ENCODE measurements around the gene GABRP. TPM values are rescaled to one million over a fixed set of nuclear protein-coding genes. Genes with fewer than 3 reads are reported as not detected.

The GABRP gene
- total and polyA plus RNA-seq, 12 donors: 0.03 to 0.26 (median 0.13) TPM; not detected in 7

- intact Hi-C loops (cut with DNase I): no loop called here
- H3K27ac ChIP-seq: no peak overlapping the region
- WGBS, 4 donors: 84 to 92% (median 90%) methylated on average over 5 of the region's 5 CpGs
Observed at GRCh38 chr5:170774831-170775230, 8.7 kb upstream of the GABRP start.

GRCh38 chr5:170781946-170782345 is 1.6 kb upstream of the GABRP start:
- H3K27me3 ChIP-seq: no peaks in the 10 kb centered on the region
- no peaks in the 10 kb centered on the region for H3K9me3 ChIP-seq (replicated peaks in 1 of 3)
- H3K36me3 ChIP-seq (replicated peaks in 1 of 2): no peaks in the 10 kb centered on the region
- TF ChIP-seq POLR2A (IDR thresholded peaks at IDR 0.05) (no peak), CTCF (IDR thresholded peaks at IDR 0.05) (no peak)
- H3K27ac ChIP-seq: no peak overlapping the region
- no peaks in the 10 kb centered on the region for H3K4me1 ChIP-seq (replicated peaks in 1 of 2)
- intact Hi-C loops (cut with DNase I): no loop called here
- 69 to 94% (median 83%) methylated on average over 1 of the region's 1 CpG for WGBS, 4 donors
- DNase-seq: no peak
- H3K4me3 ChIP-seq: no peak overlapping the region

More at GRCh38 chr5:170774831-170775230, 8.7 kb upstream of the GABRP start:
- Histone ChIP-seq H3K4me3 (no peak overlapping the region), H3K27me3 (no peaks in the 10 kb centered on the region), H3K4me1 (replicated peaks in 1 of 2) (no peaks in the 10 kb centered on the region), H3K9me3 (replicated peaks in 1 of 3) (no peaks in the 10 kb centered on the region), H3K36me3 (replicated peaks in 1 of 2) (no peaks in the 10 kb centered on the region)
- TF ChIP-seq CTCF (IDR thresholded peaks at IDR 0.05) (no peak), POLR2A (IDR thresholded peaks at IDR 0.05) (no peak)
- no peak for DNase-seq

- DNase-seq: peak in 1 of 7 donors; percentile 11
- intact Hi-C loops (cut with DNase I): no loop called here
- Histone ChIP-seq H3K27ac (no peak overlapping the region), H3K36me3 (replicated peaks in 1 of 2) (no peaks in the 10 kb centered on the region), H3K27me3 (no peaks in the 10 kb centered on the region), H3K9me3 (replicated peaks in 1 of 3) (no peaks in the 10 kb centered on the region), H3K4me1 (replicated peaks in 1 of 2) (no peaks in the 10 kb centered on the region), H3K4me3 (no peak overlapping the region)
- TF ChIP-seq CTCF (IDR thresholded peaks at IDR 0.05) (no peak), POLR2A (IDR thresholded peaks at IDR 0.05) (no peak)
- WGBS, 4 donors: 70 to 91% (median 76%) methylated on average over 6 of the region's 6 CpGs
Observed at GRCh38 chr5:170782438-170782837, 1.1 kb upstream of the GABRP start.

- H3K9me3 ChIP-seq (replicated peaks in 1 of 3): no peaks in the 10 kb centered on the region
- DNase-seq: no peak
- 78 to 88% (median 84%) methylated on average over 3 of the region's 3 CpGs for WGBS, 4 donors
- no peak overlapping the region for H3K27ac ChIP-seq
- no peaks in the 10 kb centered on the region for H3K36me3 ChIP-seq (replicated peaks in 1 of 2)
- no peak for TF ChIP-seq POLR2A (IDR thresholded peaks at IDR 0.05)
- no peaks in the 10 kb centered on the region for H3K27me3 ChIP-seq
- no peak overlapping the region for H3K4me3 ChIP-seq
- no peaks in the 10 kb centered on the region for H3K4me1 ChIP-seq (replicated peaks in 1 of 2)
- intact Hi-C loops (cut with DNase I): no loop called here
Observed at GRCh38 chr5:170785416-170785815, 1.9 kb downstream of the GABRP start.

GRCh38 chr5:170787216-170787615 is 3.7 kb downstream of the GABRP start:
- TF ChIP-seq POLR2A (IDR thresholded peaks at IDR 0.05) (no peak), CTCF (IDR thresholded peaks at IDR 0.05) (no peak)
- H3K36me3 ChIP-seq (replicated peaks in 1 of 2): no peaks in the 10 kb centered on the region
- H3K4me1 ChIP-seq (replicated peaks in 1 of 2): no peaks in the 10 kb centered on the region
- WGBS, 4 donors: 81 to 93% (median 86%) methylated on average over 5 of the region's 5 CpGs; no CpG with 5 or more reads in 1 of the 4 donors
- H3K27ac ChIP-seq: no peak overlapping the region
- H3K4me3 ChIP-seq: no peak overlapping the region
- intact Hi-C loops (cut with DNase I): no loop called here
- H3K9me3 ChIP-seq (replicated peaks in 1 of 3): no peaks in the 10 kb centered on the region
- no peak for DNase-seq
- H3K27me3 ChIP-seq: no peaks in the 10 kb centered on the region

All from adrenal gland (tissue), 12 donors.